ENCODE measurements around the gene VARS2.

GRCh38 chr6:30895343-30895742 lies 18.7 kb upstream of the VARS2 start:
- TF ChIP-seq EP300 (IDR thresholded peaks at IDR 0.05; ENCODE audit: borderline replicate concordance) (no peak), CEBPB (IDR thresholded peaks at IDR 0.05) (no peak), TAF1 (IDR thresholded peaks at IDR 0.05; ENCODE audit: low read depth) (no peak), MAX (IDR thresholded peaks at IDR 0.05) (no peak), TEAD4 (IDR thresholded peaks at IDR 0.05) (no peak), CREB1 (IDR thresholded peaks at IDR 0.05; ENCODE audit: low read depth) (no peak), YY1 (IDR thresholded peaks at IDR 0.05; ENCODE audit: low read depth) (no peak), TCF12 (IDR thresholded peaks at IDR 0.05; ENCODE audit: low read depth) (no peak)
- TF ChIP-seq, protein P1, sequence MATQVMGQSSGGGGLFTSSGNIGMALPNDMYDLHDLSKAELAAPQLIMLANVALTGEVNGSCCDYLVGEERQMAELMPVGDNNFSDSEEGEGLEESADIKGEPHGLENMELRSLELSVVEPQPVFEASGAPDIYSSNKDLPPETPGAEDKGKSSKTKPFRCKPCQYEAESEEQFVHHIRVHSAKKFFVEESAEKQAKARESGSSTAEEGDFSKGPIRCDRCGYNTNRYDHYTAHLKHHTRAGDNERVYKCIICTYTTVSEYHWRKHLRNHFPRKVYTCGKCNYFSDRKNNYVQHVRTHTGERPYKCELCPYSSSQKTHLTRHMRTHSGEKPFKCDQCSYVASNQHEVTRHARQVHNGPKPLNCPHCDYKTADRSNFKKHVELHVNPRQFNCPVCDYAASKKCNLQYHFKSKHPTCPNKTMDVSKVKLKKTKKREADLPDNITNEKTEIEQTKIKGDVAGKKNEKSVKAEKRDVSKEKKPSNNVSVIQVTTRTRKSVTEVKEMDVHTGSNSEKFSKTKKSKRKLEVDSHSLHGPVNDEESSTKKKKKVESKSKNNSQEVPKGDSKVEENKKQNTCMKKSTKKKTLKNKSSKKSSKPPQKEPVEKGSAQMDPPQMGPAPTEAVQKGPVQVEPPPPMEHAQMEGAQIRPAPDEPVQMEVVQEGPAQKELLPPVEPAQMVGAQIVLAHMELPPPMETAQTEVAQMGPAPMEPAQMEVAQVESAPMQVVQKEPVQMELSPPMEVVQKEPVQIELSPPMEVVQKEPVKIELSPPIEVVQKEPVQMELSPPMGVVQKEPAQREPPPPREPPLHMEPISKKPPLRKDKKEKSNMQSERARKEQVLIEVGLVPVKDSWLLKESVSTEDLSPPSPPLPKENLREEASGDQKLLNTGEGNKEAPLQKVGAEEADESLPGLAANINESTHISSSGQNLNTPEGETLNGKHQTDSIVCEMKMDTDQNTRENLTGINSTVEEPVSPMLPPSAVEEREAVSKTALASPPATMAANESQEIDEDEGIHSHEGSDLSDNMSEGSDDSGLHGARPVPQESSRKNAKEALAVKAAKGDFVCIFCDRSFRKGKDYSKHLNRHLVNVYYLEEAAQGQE (IDR thresholded peaks at IDR 0.05; ENCODE audit: low read depth): no peak

Data from Ishikawa (cell line).